Prostate gland (tissue), 2 donors: ENCODE results near the gene C10orf90.

Experiments
- POLR2A ChIP-seq: fragments of 450-650 bp; IDR thresholded peaks from one replicate; pipeline ENCODE4 v1.6.1; 2016; ENCODE audit warnings: antibody characterized with exemption, mild to moderate bottlenecking
- POLR2AphosphoS5 ChIP-seq: sonication (generic); formaldehyde crosslinking; IDR thresholded peaks from one replicate; pipeline ENCODE4 v1.6.1; 2017; ENCODE audit warnings: antibody characterized with exemption
- TF ChIP-seq, protein P1 (sequence below), 4 experiments: fragments of 200-600 bp in 2 of 4; fragments of 450-650 bp in 2 of 4; sonication (generic) in 2 of 4; IDR thresholded peaks; 1 replicate in 3 of 4; 2 replicates in 1 of 4; pipeline ENCODE4 v1.5.1; 2016 to 2019; ENCODE audit warnings: antibody characterized with exemption in 4 of 4, mild to moderate bottlenecking in 2 of 4, moderate library complexity in 2 of 4

GRCh38 chr10:126549344-126549743, 121.1 kb downstream of the C10orf90 start:
- TF ChIP-seq POLR2A (no peak), POLR2AphosphoS5 (no peak)
- TF ChIP-seq, protein P1, sequence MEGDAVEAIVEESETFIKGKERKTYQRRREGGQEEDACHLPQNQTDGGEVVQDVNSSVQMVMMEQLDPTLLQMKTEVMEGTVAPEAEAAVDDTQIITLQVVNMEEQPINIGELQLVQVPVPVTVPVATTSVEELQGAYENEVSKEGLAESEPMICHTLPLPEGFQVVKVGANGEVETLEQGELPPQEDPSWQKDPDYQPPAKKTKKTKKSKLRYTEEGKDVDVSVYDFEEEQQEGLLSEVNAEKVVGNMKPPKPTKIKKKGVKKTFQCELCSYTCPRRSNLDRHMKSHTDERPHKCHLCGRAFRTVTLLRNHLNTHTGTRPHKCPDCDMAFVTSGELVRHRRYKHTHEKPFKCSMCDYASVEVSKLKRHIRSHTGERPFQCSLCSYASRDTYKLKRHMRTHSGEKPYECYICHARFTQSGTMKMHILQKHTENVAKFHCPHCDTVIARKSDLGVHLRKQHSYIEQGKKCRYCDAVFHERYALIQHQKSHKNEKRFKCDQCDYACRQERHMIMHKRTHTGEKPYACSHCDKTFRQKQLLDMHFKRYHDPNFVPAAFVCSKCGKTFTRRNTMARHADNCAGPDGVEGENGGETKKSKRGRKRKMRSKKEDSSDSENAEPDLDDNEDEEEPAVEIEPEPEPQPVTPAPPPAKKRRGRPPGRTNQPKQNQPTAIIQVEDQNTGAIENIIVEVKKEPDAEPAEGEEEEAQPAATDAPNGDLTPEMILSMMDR (IDR thresholded peaks at IDR 0.05), result no peak
